Measurements from ENCODE around the gene YJEFN3.

YJEFN3 gene

GRCh38 chr19:19495614-19496603 is 32.8 kb upstream of the YJEFN3 start:
- DNase-seq (ENCODE audit: low read depth), result no peak
- H3K4me3 ChIP-seq (ENCODE audit: low read depth, low read length), result no peak overlapping the region
- TF ChIP-seq, protein P1, sequence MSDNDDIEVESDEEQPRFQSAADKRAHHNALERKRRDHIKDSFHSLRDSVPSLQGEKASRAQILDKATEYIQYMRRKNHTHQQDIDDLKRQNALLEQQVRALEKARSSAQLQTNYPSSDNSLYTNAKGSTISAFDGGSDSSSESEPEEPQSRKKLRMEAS (IDR thresholded peaks at IDR 0.05; ENCODE audit: low read depth, low read length), result no peak
- no peak for TF ChIP-seq POLR2A (IDR thresholded peaks at IDR 0.05; ENCODE audit: extremely low read depth, insufficient read length)

- TF ChIP-seq POLR2A (IDR thresholded peaks at IDR 0.05; ENCODE audit: extremely low read depth, insufficient read length) (no peak), CTCF (IDR thresholded peaks at IDR 0.05; ENCODE audit: low read depth, low read length) (no peak), MYC (IDR thresholded peaks at IDR 0.05; ENCODE audit: low read depth, low read length) (no peak)
- TF ChIP-seq, protein P1 (IDR thresholded peaks at IDR 0.05; ENCODE audit: low read depth, low read length), result no peak
- no peak for DNase-seq (ENCODE audit: low read depth)
- H3K4me3 ChIP-seq (ENCODE audit: low read depth, low read length), result no peak overlapping the region
Measured at GRCh38 chr19:19498255-19498991, 30.3 kb upstream of the YJEFN3 start.

GRCh38 chr19:19499272-19499995 is 29.3 kb upstream of the YJEFN3 start:
- no peak overlapping the region for H3K4me3 ChIP-seq (ENCODE audit: low read depth, low read length)
- no peak for DNase-seq (ENCODE audit: low read depth)
- TF ChIP-seq, protein P1 (IDR thresholded peaks at IDR 0.05; ENCODE audit: low read depth, low read length), result no peak
- TF ChIP-seq MYC (IDR thresholded peaks at IDR 0.05; ENCODE audit: low read depth, low read length), result no peak
- no peak for TF ChIP-seq CTCF (IDR thresholded peaks at IDR 0.05; ENCODE audit: low read depth, low read length)
- TF ChIP-seq POLR2A (IDR thresholded peaks at IDR 0.05; ENCODE audit: extremely low read depth, insufficient read length), result no peak

- no peak overlapping the region for H3K4me3 ChIP-seq (ENCODE audit: low read depth, low read length)
- DNase-seq (ENCODE audit: low read depth), result no peak
- TF ChIP-seq CTCF (IDR thresholded peaks at IDR 0.05; ENCODE audit: low read depth, low read length) (no peak), POLR2A (IDR thresholded peaks at IDR 0.05; ENCODE audit: extremely low read depth, insufficient read length) (no peak), MYC (IDR thresholded peaks at IDR 0.05; ENCODE audit: low read depth, low read length) (no peak)
- TF ChIP-seq, protein P1 (IDR thresholded peaks at IDR 0.05; ENCODE audit: low read depth, low read length), result no peak
Measured at GRCh38 chr19:19500975-19501644, 27.6 kb upstream of the YJEFN3 start.

DNA sequence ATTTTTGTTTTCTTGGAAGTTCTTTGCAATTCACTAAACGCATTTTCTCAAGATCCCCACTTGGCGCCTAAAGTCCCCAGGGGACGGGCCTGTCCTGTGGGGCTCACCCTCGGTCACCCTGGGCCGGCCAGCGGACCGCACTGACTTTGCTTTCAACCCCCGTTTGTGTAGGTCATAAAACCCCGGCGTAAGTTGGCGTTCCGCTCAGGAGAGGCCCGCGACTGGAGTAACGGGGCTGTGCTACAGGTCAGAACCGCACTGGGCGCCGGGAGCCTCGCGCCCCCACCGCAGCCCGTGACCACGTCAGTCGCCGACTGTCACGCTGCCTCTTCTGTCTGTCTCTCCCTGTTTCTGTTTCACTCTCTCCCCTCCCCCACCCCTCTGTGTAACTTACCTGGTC is 26.9 kb upstream of the YJEFN3 start:
- no peak overlapping the region for H3K4me3 ChIP-seq (ENCODE audit: low read depth, low read length)
- TF ChIP-seq, protein P1 (IDR thresholded peaks at IDR 0.05; ENCODE audit: low read depth, low read length), result no peak
- TF ChIP-seq POLR2A (IDR thresholded peaks at IDR 0.05; ENCODE audit: extremely low read depth, insufficient read length), result no peak
- TF ChIP-seq MYC (IDR thresholded peaks at IDR 0.05; ENCODE audit: low read depth, low read length), result no peak
- TF ChIP-seq CTCF (IDR thresholded peaks at IDR 0.05; ENCODE audit: low read depth, low read length), result no peak
- DNase-seq (ENCODE audit: low read depth), result no peak

Measured in NB4 (cell line).